ENCODE data around the gene FBP1.

The FBP1 gene

GRCh38 chr9:94588681-94589080 is 50.6 kb downstream of the FBP1 start:
- no peak for ATAC-seq (ENCODE audit: low read depth)
- Histone ChIP-seq H3K4me1 (ENCODE audit: insufficient read depth, poor library complexity, severe bottlenecking) (peaks cover 6% of the 10 kb centered on the region), H3K36me3 (ENCODE audit: low read depth) (no peaks in the 10 kb centered on the region), H3K9me3 (ENCODE audit: severe bottlenecking) (no peaks in the 10 kb centered on the region), H3K27ac (ENCODE audit: poor library complexity, severe bottlenecking) (no peak overlapping the region), H3K4me3 (ENCODE audit: severe bottlenecking) (no peak overlapping the region), H3K27me3 (ENCODE audit: insufficient read depth, poor library complexity, severe bottlenecking) (no peaks in the 10 kb centered on the region)
- TF ChIP-seq CTCF (IDR thresholded peaks at IDR 0.05; ENCODE audit: poor library complexity, severe bottlenecking) = no peak
- no peak for DNase-seq (ENCODE audit: low spot score)

GRCh38 chr9:94586814-94587213 is 52.5 kb downstream of the FBP1 start:
- Histone ChIP-seq H3K9me3 (ENCODE audit: severe bottlenecking) (no peaks in the 10 kb centered on the region), H3K4me1 (ENCODE audit: insufficient read depth, poor library complexity, severe bottlenecking) (peaks cover 6% of the 10 kb centered on the region), H3K4me3 (ENCODE audit: severe bottlenecking) (no peak overlapping the region), H3K27me3 (ENCODE audit: insufficient read depth, poor library complexity, severe bottlenecking) (no peaks in the 10 kb centered on the region), H3K27ac (ENCODE audit: poor library complexity, severe bottlenecking) (no peak overlapping the region), H3K36me3 (ENCODE audit: low read depth) (no peaks in the 10 kb centered on the region)
- ATAC-seq (ENCODE audit: low read depth) (peak; percentile 49; the same call in 1 of the 3 replicates), DNase-seq (ENCODE audit: low spot score) (no peak)
- TF ChIP-seq CTCF (IDR thresholded peaks at IDR 0.05; ENCODE audit: poor library complexity, severe bottlenecking) = no peak

GRCh38 chr9:94586316-94586715 is 53.0 kb downstream of the FBP1 start:
- ATAC-seq (ENCODE audit: low read depth) (no peak), DNase-seq (ENCODE audit: low spot score) (no peak)
- TF ChIP-seq CTCF (IDR thresholded peaks at IDR 0.05; ENCODE audit: poor library complexity, severe bottlenecking) = no peak
- Histone ChIP-seq H3K27ac (ENCODE audit: poor library complexity, severe bottlenecking) (no peak overlapping the region), H3K4me1 (ENCODE audit: insufficient read depth, poor library complexity, severe bottlenecking) (peaks cover 10% of the 10 kb centered on the region), H3K4me3 (ENCODE audit: severe bottlenecking) (no peak overlapping the region), H3K9me3 (ENCODE audit: severe bottlenecking) (no peaks in the 10 kb centered on the region), H3K36me3 (ENCODE audit: low read depth) (no peaks in the 10 kb centered on the region), H3K27me3 (ENCODE audit: insufficient read depth, poor library complexity, severe bottlenecking) (no peaks in the 10 kb centered on the region)

GRCh38 chr9:94584555-94584954 is 54.8 kb downstream of the FBP1 start:
- H3K27ac ChIP-seq (ENCODE audit: poor library complexity, severe bottlenecking) = no peak overlapping the region
- H3K36me3 ChIP-seq (ENCODE audit: low read depth) = no peaks in the 10 kb centered on the region
- H3K4me1 ChIP-seq (ENCODE audit: insufficient read depth, poor library complexity, severe bottlenecking) = peaks cover 10% of the 10 kb centered on the region
- H3K9me3 ChIP-seq (ENCODE audit: severe bottlenecking) = no peaks in the 10 kb centered on the region
- H3K4me3 ChIP-seq (ENCODE audit: severe bottlenecking) = no peak overlapping the region
- ATAC-seq (ENCODE audit: low read depth) (no peak), DNase-seq (ENCODE audit: low spot score) (no peak)
- TF ChIP-seq CTCF (IDR thresholded peaks at IDR 0.05; ENCODE audit: poor library complexity, severe bottlenecking) = no peak
- no peaks in the 10 kb centered on the region for H3K27me3 ChIP-seq (ENCODE audit: insufficient read depth, poor library complexity, severe bottlenecking)

- no peak for TF ChIP-seq CTCF (IDR thresholded peaks at IDR 0.05; ENCODE audit: poor library complexity, severe bottlenecking)
- ATAC-seq (ENCODE audit: low read depth) (no peak; the same call in 2 of the 3 replicates), DNase-seq (ENCODE audit: low spot score) (no peak)
- no peak overlapping the region for H3K4me3 ChIP-seq (ENCODE audit: severe bottlenecking)
- H3K27ac ChIP-seq (ENCODE audit: poor library complexity, severe bottlenecking) = no peak overlapping the region
- H3K9me3 ChIP-seq (ENCODE audit: severe bottlenecking) = no peaks in the 10 kb centered on the region
- H3K27me3 ChIP-seq (ENCODE audit: insufficient read depth, poor library complexity, severe bottlenecking) = no peaks in the 10 kb centered on the region
- H3K36me3 ChIP-seq (ENCODE audit: low read depth) = no peaks in the 10 kb centered on the region
- peaks cover 9% of the 10 kb centered on the region for H3K4me1 ChIP-seq (ENCODE audit: insufficient read depth, poor library complexity, severe bottlenecking)
These were observed 57.6 kb downstream of the FBP1 start for GRCh38 chr9:94581728-94582127.
